K562 (cell line): ENCODE measurements around the gene C11orf52. TPM values are rescaled to one million over a fixed set of nuclear protein-coding genes. Genes with fewer than 3 reads are reported as not detected.

Experiments used
- ATAC-seq: fragments of 200-7000 bp; cut with Tn5 transposase; 3 replicates; pipeline ENCODE4 v1.9.1; 2020; ENCODE audit warnings: moderate library complexity
- BruUV-seq: library from RNA; stranded (reverse); fragments of 400-500 nt; replicated peaks from 2 replicates; lab custom pipeline; 2021; lab: Mats Ljungman, UMichigan
- CTCF ChIA-PET: fragments of 300-600 bp; formaldehyde crosslinking; extraction: SDS; loops from one replicate; lab custom pipeline; 2021; ENCODE audit warnings: low intra/inter-chr PET ratio; lab: Yijun Ruan, JAX
- POLR2A ChIA-PET: fragments of 300-600, 350-650 bp; sonication (Branson Sonifier 250); formaldehyde crosslinking; extraction: SDS; loops from one replicate; lab custom pipeline; 2021; ENCODE audit warnings: antibody characterized with exemption, inconsistent platforms; lab: Yijun Ruan, JAX
- DNase-seq, 4 experiments: peaks; one replicate each; pipeline versions ENCODE4 v3.0.0 to v3.0.0-alpha.2; 2011 to 2018; ENCODE audit warnings: low spot score in 3 of 4, mixed read lengths in 3 of 4; ENCODE audit errors: extremely low read depth in 1 of 4
- FAIRE-seq: peaks from 2 replicates; lab custom pipeline; 2011; peaks lifted over from hg19 to GRCh38; lab: Jason Lieb, UNC
- H2AFZ ChIP-seq: 2 replicates; pipeline ENCODE4 v1.6.0; 2011; ENCODE audit warnings: low read depth, low read length, control low read depth, inconsistent platforms
- H3K27ac ChIP-seq: fragments of 200-600 bp; 3 replicates; pipeline ENCODE4 v1.8.0; 2011; ENCODE audit warnings: low read depth, mild to moderate bottlenecking, control low read depth, inconsistent platforms, low read length, moderate library complexity, mixed read lengths; ENCODE audit errors: extremely low read depth
- H3K27me3 ChIP-seq, 2 experiments: fragments of 300-600 bp in 1 of 2; 2 replicates in 1 of 2; 3 replicates in 1 of 2; pipeline versions ENCODE4 v1.6.0 to v1.8.0; 2011; ENCODE audit warnings: inconsistent platforms in 2 of 2, low read length in 2 of 2, mild to moderate bottlenecking in 1 of 2, mixed read lengths in 1 of 2, moderate library complexity in 1 of 2; ENCODE audit not compliant: control insufficient read depth in 2 of 2, insufficient read depth in 2 of 2
- H3K36me3 ChIP-seq: fragments of 300-600 bp; 3 replicates; pipeline ENCODE4 v1.8.0; 2011; ENCODE audit warnings: mild to moderate bottlenecking, low read length, inconsistent platforms; ENCODE audit not compliant: control insufficient read depth, insufficient read depth
- H3K4me1 ChIP-seq, 2 experiments: fragments of 200-600 bp in 1 of 2; replicated peaks in 1 of 2; 2 replicates in 1 of 2; 3 replicates in 1 of 2; pipeline versions ENCODE4 v1.5.1 to v1.8.0; 2011; ENCODE audit warnings: inconsistent platforms in 2 of 2, low read length in 2 of 2, mild to moderate bottlenecking in 1 of 2, mixed read lengths in 1 of 2, moderate library complexity in 1 of 2; ENCODE audit not compliant: control insufficient read depth in 2 of 2, insufficient read depth in 2 of 2
- H3K4me2 ChIP-seq: 2 replicates; pipeline ENCODE4 v1.6.1; 2011; ENCODE audit warnings: low read length, control low read depth, inconsistent platforms, mixed read lengths; ENCODE audit not compliant: insufficient read depth
- H3K4me3 ChIP-seq: fragments of 200-600 bp; sonication (generic), shearing (Covaris generic); 2 replicates; pipeline ENCODE4 v1.5.1; 2016; ENCODE audit warnings: control low read depth, inconsistent platforms
- H3K79me2 ChIP-seq: fragments of 200-600 bp; 3 replicates; pipeline ENCODE4 v1.8.0; 2011; ENCODE audit warnings: low read length, inconsistent platforms; ENCODE audit not compliant: control insufficient read depth, insufficient read depth
- H3K9ac ChIP-seq, 2 experiments: 2 replicates each; pipeline versions ENCODE4 v1.6.0 to v1.6.1; 2011; ENCODE audit warnings: low read depth in 2 of 2, low read length in 2 of 2, control low read depth in 1 of 2, inconsistent platforms in 1 of 2, mild to moderate bottlenecking in 1 of 2, mixed read lengths in 1 of 2; ENCODE audit not compliant: insufficient read depth in 1 of 2
- H3K9me1 ChIP-seq: one replicate; pipeline ENCODE4 v1.6.0; 2011; ENCODE audit warnings: inconsistent platforms, mild to moderate bottlenecking, low read length, moderate library complexity; ENCODE audit not compliant: control insufficient read depth, insufficient read depth
- H3K9me3 ChIP-seq: replicated peaks from 2 replicates; pipeline ENCODE4 v1.5.1; 2011; ENCODE audit warnings: low read depth, low read length, inconsistent platforms; ENCODE audit not compliant: control insufficient read depth, insufficient read depth
- H4K20me1 ChIP-seq: replicated peaks from 2 replicates; pipeline ENCODE4 v1.6.1; 2011; ENCODE audit warnings: low read length, inconsistent platforms, mixed read lengths; ENCODE audit not compliant: control insufficient read depth, insufficient read depth
- CREM ChIP-seq: IDR thresholded peaks from 2 replicates; pipeline ENCODE4 v1.6.1; 2014; ENCODE audit warnings: antibody characterized with exemption, low read depth
- ESRRB ChIP-seq: fragments of 250-450 bp; sonication (Bioruptor Pico); IDR thresholded peaks from 2 replicates; pipeline ENCODE4 v1.5.0; 2020; ENCODE audit warnings: mild to moderate bottlenecking, moderate library complexity, borderline replicate concordance
- GATA2 ChIP-seq: sonication (generic); formaldehyde crosslinking; IDR thresholded peaks from 2 replicates; pipeline ENCODE4 v1.4.0; 2020; ENCODE audit warnings: mild to moderate bottlenecking, missing genetic modification reagents
- MEF2D ChIP-seq: conservative IDR thresholded peaks from 2 replicates; pipeline ENCODE4 v1.6.1; 2016; ENCODE audit warnings: low read depth, missing genetic modification characterization, missing compliant biosample characterization
- NFRKB ChIP-seq: fragments of 450-650 bp; IDR thresholded peaks from 2 replicates; pipeline ENCODE4 v1.6.1; 2016; ENCODE audit warnings: low read depth
- PTRF ChIP-seq: fragments of 450-650 bp; IDR thresholded peaks from 2 replicates; pipeline ENCODE4 v1.6.1; 2016; ENCODE audit warnings: mild to moderate bottlenecking, missing genetic modification characterization, missing compliant biosample characterization
- SIX5 ChIP-seq, 2 experiments: IDR thresholded peaks; 2 replicates each; pipeline ENCODE4 v1.6.1; 2011; ENCODE audit warnings: low read length in 2 of 2, borderline replicate concordance in 1 of 2, low read depth in 1 of 2, mild to moderate bottlenecking in 1 of 2, moderate library complexity in 1 of 2; ENCODE audit not compliant: insufficient read depth in 1 of 2
- SMAD3 ChIP-seq: fragments of 450-650 bp; formaldehyde crosslinking; conservative IDR thresholded peaks from 2 replicates; pipeline ENCODE4 v1.4.0; 2020; ENCODE audit warnings: mild to moderate bottlenecking
- ZNF282 ChIP-seq: sonication (generic); formaldehyde crosslinking; IDR thresholded peaks from 2 replicates; pipeline ENCODE4 v1.8.1; 2023; ENCODE audit warnings: missing genetic modification reagents
- ZNF77 ChIP-seq: fragments of 250-450 bp; sonication (Bioruptor Pico); IDR thresholded peaks from 2 replicates; pipeline ENCODE4 v1.5.0; 2020
- ZSCAN29 ChIP-seq: fragments of 450-650 bp; IDR thresholded peaks from 2 replicates; pipeline ENCODE4 v1.6.1; 2017
- WGBS: fragments of 100-300 bp; shearing (Covaris generic); methylation state at CpG from one replicate; pipeline ENCODE4 v1.1.6; 2016; ENCODE audit warnings: low coverage, mixed read lengths; ENCODE audit not compliant: insufficient coverage; ENCODE audit errors: missing lambda C conversion rate; 5-methylcytosine and 5-hydroxymethylcytosine counted together
- in situ Hi-C: fragments of 300-500 bp; cut with MboI; formaldehyde crosslinking; loops from 4 replicates; pipeline ENCODE4 v1.15.0; 2018; ENCODE audit warnings: inconsistent platforms, mixed read lengths
- intact Hi-C: fragments of 100-400 bp; cut with micrococcal nuclease; formaldehyde crosslinking; loops from 2 replicates; pipeline ENCODE4 v1.14.2; 2022
- polyA plus RNA-seq, 8 experiments: library from polyadenylated mRNA; depleted of rRNA in 4 of 8; stranded (reverse) in 5 of 8; unstranded in 3 of 8; fragments of >200 nt; fragmentation: Nextera tagmentation in 2 of 8; fragmentation: Illumina TruSeq in 1 of 8; extraction: Ambion mirVana in 2 of 8; extraction: Trizol in 1 of 8; gene quantifications; 2 replicates each; pipeline versions ENCODE4 v1.2.1 to v1.2.3, GENCODE V29; 2011 to 2014; ENCODE audit warnings: inconsistent platforms in 1 of 8, missing spikeins in 1 of 8
- total RNA-seq, 7 experiments: library from RNA; depleted of rRNA in 6 of 7; stranded (reverse); fragments of >200 nt in 6 of 7; fragmentation: Illumina TruSeq in 2 of 7; extraction: Trizol in 2 of 7; gene quantifications; 2 replicates each; pipeline versions ENCODE4 v1.2.1 to v1.2.3, GENCODE V29; 2011 to 2021; ENCODE audit warnings: low replicate concordance in 1 of 7
- TF ChIP-seq, protein P1 (sequence below): fragments of 250-450 bp; sonication (Bioruptor Pico); IDR thresholded peaks from 2 replicates; pipeline ENCODE4 v1.5.0; 2021; ENCODE audit warnings: mild to moderate bottlenecking, borderline replicate concordance

Gene C11orf52
- total and polyA plus RNA-seq, 9 of the 15 experiments (the other 6 are each of a cell fraction or from before 2014, with no cell fraction given) = 0.29 to 2.9 (median 1.0) TPM

- 70% methylated on average over 7 of the region's 7 CpGs for WGBS
- CTCF ChIA-PET = no interaction called here
- Histone ChIP-seq H3K9me1 (no peaks in the 10 kb centered on the region), H3K27ac (peak overlapping the region; percentile 9; the same call in 1 of the 3 replicates), H3K79me2 (peaks cover 8% of the 10 kb centered on the region; the same call in 2 of the 3 replicates), H3K36me3 (no peaks in the 10 kb centered on the region), H3K9ac (peak overlapping the region; percentile 70 to 94), H3K4me1 (peaks cover 22 to 31% of the 10 kb centered on the region in 2 experiments), H3K4me3 (peak overlapping the region; percentile 62), H2AFZ (peak overlapping the region; percentile 99), H4K20me1 (no peaks in the 10 kb centered on the region), H3K27me3 (no peaks in the 10 kb centered on the region), H3K4me2 (peak overlapping the region; percentile 96), H3K9me3 (no peaks in the 10 kb centered on the region)
- in situ Hi-C loops = no loop called here
- POLR2A ChIA-PET = interaction anchor here (0.6 to 4.2 kb wide), 6 partner anchors 11 to 239 kb away, joined by 3 to 20 read pairs (median 4); no protein-coding TSS in a partner anchor
- ATAC-seq = peak; percentile 15
- TF ChIP-seq, protein P1, sequence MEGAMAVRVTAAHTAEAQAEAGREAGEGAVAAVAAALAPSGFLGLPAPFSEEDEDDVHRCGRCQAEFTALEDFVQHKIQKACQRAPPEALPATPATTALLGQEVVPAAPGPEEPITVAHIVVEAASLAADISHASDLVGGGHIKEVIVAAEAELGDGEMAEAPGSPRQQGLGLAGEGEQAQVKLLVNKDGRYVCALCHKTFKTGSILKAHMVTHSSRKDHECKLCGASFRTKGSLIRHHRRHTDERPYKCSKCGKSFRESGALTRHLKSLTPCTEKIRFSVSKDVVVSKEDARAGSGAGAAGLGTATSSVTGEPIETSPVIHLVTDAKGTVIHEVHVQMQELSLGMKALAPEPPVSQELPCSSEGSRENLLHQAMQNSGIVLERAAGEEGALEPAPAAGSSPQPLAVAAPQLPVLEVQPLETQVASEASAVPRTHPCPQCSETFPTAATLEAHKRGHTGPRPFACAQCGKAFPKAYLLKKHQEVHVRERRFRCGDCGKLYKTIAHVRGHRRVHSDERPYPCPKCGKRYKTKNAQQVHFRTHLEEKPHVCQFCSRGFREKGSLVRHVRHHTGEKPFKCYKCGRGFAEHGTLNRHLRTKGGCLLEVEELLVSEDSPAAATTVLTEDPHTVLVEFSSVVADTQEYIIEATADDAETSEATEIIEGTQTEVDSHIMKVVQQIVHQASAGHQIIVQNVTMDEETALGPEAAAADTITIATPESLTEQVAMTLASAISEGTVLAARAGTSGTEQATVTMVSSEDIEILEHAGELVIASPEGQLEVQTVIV (CRISPR knock-in tag) = no peak
- TF ChIP-seq NFRKB = no peak
- no peak for TF ChIP-seq ZNF77 (CRISPR knock-in tag)
- TF ChIP-seq MEF2D = no peak
- TF ChIP-seq ZSCAN29 = no peak
- no peak for TF ChIP-seq SMAD3 (CRISPR knock-in tag)
- TF ChIP-seq CREM = no peak
- no peak for TF ChIP-seq PTRF (tag)
- TF ChIP-seq SIX5 (IDR thresholded peaks at IDR 0.05; ENCODE audit: borderline replicate concordance in 1 of 2, insufficient read depth in 1 of 2, low read depth in 1 of 2, low read length in 2 of 2) = no peak
- no peak for TF ChIP-seq GATA2 (CRISPR knock-in tag)
- no peak for TF ChIP-seq ESRRB (CRISPR knock-in tag)
- TF ChIP-seq ZNF282 = no peak
- no peak for FAIRE-seq
- BruUV-seq = no TSS peak
- intact Hi-C loops = no loop called here
- no peak for DNase-seq
Measured at GRCh38 chr11:111937844-111938243, 19.1 kb downstream of the C11orf52 start.
